ENCODE results near the gene PRKN. TPM values are rescaled to one million over a fixed set of nuclear protein-coding genes. Genes with fewer than 3 reads are reported as not detected.

Gene PRKN
- total RNA-seq, 4 donors from 2014 or later: 6.3 to 11.9 (median 9.5) TPM

- DNase-seq (ENCODE audit: low spot score in 2 of 2): no peak
- intact Hi-C loops (cut with DNase I; ENCODE audit: low total_unique reads): no loop called here
- 85 to 93% methylated on average over 7 of the region's 7 CpGs for WGBS, 2 donors
- H3K4me3 ChIP-seq (ENCODE audit: low read depth, poor library complexity, severe bottlenecking): no peak overlapping the region
- no peak for TF ChIP-seq POLR2A (IDR thresholded peaks at IDR 0.05)
- no peak for TF ChIP-seq CTCF (IDR thresholded peaks at IDR 0.05)
These were observed 987.1 kb downstream of the PRKN start for GRCh38 chr6:161740486-161740885.

DNA sequence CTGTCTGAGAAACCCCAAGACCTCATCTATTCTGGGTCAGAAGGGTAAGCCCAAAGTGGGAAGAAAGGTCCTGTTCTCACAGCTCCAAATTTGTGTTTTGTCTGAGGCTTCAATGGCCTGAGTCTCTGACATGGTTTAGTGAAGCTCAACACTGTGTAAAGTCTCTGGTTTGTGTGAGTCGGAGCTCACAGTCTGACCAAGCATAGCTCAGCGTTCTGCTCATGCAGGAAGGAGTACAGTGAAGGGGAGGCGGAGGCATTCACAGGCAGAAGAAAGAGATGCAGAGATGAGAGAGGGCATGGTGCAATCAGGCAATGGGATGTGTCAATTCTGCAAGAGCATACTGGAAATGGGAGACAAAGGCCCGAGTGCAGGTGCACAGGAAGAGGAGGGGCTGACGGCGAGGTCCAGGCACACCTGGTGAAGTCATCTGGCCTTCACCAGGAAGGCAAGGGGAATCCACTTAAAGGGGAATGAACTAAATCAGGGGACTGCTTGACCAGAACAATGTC is 990.7 kb downstream of the PRKN start:
- DNase-seq (ENCODE audit: low spot score in 2 of 2): no peak
- intact Hi-C loops (cut with DNase I; ENCODE audit: low total_unique reads): no loop called here
- WGBS, 2 donors: 75 to 82% methylated on average over 6 of the region's 6 CpGs
- no peak overlapping the region for H3K4me3 ChIP-seq (ENCODE audit: low read depth, poor library complexity, severe bottlenecking)
- TF ChIP-seq CTCF (IDR thresholded peaks at IDR 0.05) (no peak), POLR2A (IDR thresholded peaks at IDR 0.05) (no peak)

DNA sequence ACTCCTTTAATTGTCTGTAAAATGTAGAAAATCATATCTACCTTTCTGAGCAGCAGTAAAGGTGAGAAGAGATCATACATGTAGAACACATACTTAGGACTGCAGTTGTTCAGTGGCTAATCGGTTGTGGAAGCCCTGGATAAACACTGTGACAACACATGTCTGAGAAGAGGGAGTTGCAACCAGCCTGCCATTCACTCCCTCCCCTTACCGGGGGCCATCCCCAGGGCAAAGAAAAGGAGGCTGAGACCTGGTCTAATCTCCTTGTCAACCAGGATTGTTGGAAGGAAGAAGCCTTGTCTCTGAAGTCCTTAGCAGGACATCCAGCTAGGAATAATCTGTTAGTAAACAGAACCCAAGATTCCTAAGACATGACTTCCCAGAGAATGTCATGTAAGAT is 991.2 kb downstream of the PRKN start:
- TF ChIP-seq CTCF (IDR thresholded peaks at IDR 0.05): no peak
- TF ChIP-seq POLR2A (IDR thresholded peaks at IDR 0.05): no peak
- no peak overlapping the region for H3K4me3 ChIP-seq (ENCODE audit: low read depth, poor library complexity, severe bottlenecking)
- no peak for DNase-seq (ENCODE audit: low spot score in 2 of 2)
- 63 to 79% methylated on average over 2 of the region's 2 CpGs for WGBS, 2 donors
- intact Hi-C loops (cut with DNase I; ENCODE audit: low total_unique reads): no loop called here

GRCh38 chr6:161732594-161732993 is 995.0 kb downstream of the PRKN start:
- H3K4me3 ChIP-seq (ENCODE audit: low read depth, poor library complexity, severe bottlenecking): no peak overlapping the region
- intact Hi-C loops (cut with DNase I; ENCODE audit: low total_unique reads): no loop called here
- WGBS, 2 donors: 87 to 91% methylated on average over 3 of the region's 3 CpGs
- TF ChIP-seq CTCF (IDR thresholded peaks at IDR 0.05): no peak
- TF ChIP-seq POLR2A (IDR thresholded peaks at IDR 0.05): no peak
- no peak for DNase-seq (ENCODE audit: low spot score in 2 of 2)

- intact Hi-C loops (cut with DNase I; ENCODE audit: low total_unique reads): loop anchor here (2.0 kb wide), 1 partner anchor 32 kb away; no protein-coding TSS in a partner anchor
- TF ChIP-seq POLR2A (IDR thresholded peaks at IDR 0.05): no peak
- TF ChIP-seq CTCF (IDR thresholded peaks at IDR 0.05): no peak
- no peak overlapping the region for H3K4me3 ChIP-seq (ENCODE audit: low read depth, poor library complexity, severe bottlenecking)
- 77 to 83% methylated on average over 6 of the region's 6 CpGs for WGBS, 2 donors
- DNase-seq (ENCODE audit: low spot score in 2 of 2): no peak
These were observed 1000.3 kb downstream of the PRKN start for GRCh38 chr6:161727083-161727833.
